Endothelial cell (in vitro differentiated cells): ENCODE measurements around the gene PRR11. TPM values are rescaled to one million over a fixed set of nuclear protein-coding genes. Genes with fewer than 3 reads are reported as not detected.

ENCODE experiments used
- DNase-seq: peaks from one replicate; pipeline ENCODE4 v3.0.0; 2021; ENCODE audit warnings: low spot score
- H3K27ac Mint-ChIP-seq: one replicate; pipeline ENCODE4 v1.8.0; 2021; ENCODE audit warnings: mixed read lengths, inconsistent platforms; ENCODE audit not compliant: unreplicated experiment
- H3K27me3 Mint-ChIP-seq: one replicate; pipeline ENCODE4 v1.8.0; 2021; ENCODE audit warnings: mild to moderate bottlenecking, moderate library complexity, mixed read lengths, inconsistent platforms; ENCODE audit not compliant: unreplicated experiment
- H3K36me3 Mint-ChIP-seq: one replicate; pipeline ENCODE4 v1.8.0; 2021; ENCODE audit warnings: mild to moderate bottlenecking, low read depth, mixed read lengths, inconsistent platforms; ENCODE audit not compliant: unreplicated experiment
- H3K4me1 Mint-ChIP-seq: one replicate; pipeline ENCODE4 v1.8.0; 2021; ENCODE audit warnings: mild to moderate bottlenecking, mixed read lengths, inconsistent platforms; ENCODE audit not compliant: unreplicated experiment
- H3K4me3 Mint-ChIP-seq: one replicate; pipeline ENCODE4 v1.8.0; 2021; ENCODE audit warnings: mild to moderate bottlenecking, mixed read lengths, inconsistent platforms; ENCODE audit not compliant: unreplicated experiment
- H3K9me3 Mint-ChIP-seq: one replicate; pipeline ENCODE4 v1.8.0; 2021; ENCODE audit warnings: mixed read lengths, inconsistent platforms; ENCODE audit not compliant: unreplicated experiment
- total RNA-seq: library from RNA; stranded (reverse); fragmentation: NEBNext Ultra II Directional; extraction: Animal tissue kit (Norgen Biotek cat#: 25700); gene quantifications from one replicate; pipeline ENCODE4 v1.2.1, GENCODE V29; 2021; ENCODE audit not compliant: unreplicated experiment
- TF ChIP-seq, protein P1 (sequence below): fragments of 200-600 bp; sonication (generic); IDR thresholded peaks from one replicate; pipeline ENCODE4 v1.5.0; 2021; ENCODE audit warnings: antibody characterized with exemption; ENCODE audit not compliant: unreplicated experiment

Gene PRR11
- total RNA-seq, 1 donor from 2014 or later: 16.0 TPM

DNA sequence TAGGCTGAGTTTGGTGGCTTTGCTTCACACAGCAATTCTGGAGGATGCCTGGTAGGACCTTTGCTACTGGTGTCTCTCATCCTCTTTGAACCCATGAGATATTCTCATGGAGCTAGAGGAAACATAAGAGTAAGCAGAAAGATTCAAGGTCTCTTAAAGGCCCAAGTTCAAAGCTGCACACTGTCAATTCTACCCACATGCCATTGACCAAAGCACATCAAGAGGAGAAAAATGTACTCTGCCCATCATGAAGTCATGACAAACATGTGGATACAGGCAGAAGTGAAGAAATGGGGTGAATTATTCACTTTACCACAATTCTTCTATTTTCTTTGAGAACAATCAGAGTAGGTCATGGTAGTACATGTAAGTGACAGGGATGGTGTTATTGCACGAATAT, 13.7 kb upstream of the PRR11 start:
- TF ChIP-seq, protein P1, sequence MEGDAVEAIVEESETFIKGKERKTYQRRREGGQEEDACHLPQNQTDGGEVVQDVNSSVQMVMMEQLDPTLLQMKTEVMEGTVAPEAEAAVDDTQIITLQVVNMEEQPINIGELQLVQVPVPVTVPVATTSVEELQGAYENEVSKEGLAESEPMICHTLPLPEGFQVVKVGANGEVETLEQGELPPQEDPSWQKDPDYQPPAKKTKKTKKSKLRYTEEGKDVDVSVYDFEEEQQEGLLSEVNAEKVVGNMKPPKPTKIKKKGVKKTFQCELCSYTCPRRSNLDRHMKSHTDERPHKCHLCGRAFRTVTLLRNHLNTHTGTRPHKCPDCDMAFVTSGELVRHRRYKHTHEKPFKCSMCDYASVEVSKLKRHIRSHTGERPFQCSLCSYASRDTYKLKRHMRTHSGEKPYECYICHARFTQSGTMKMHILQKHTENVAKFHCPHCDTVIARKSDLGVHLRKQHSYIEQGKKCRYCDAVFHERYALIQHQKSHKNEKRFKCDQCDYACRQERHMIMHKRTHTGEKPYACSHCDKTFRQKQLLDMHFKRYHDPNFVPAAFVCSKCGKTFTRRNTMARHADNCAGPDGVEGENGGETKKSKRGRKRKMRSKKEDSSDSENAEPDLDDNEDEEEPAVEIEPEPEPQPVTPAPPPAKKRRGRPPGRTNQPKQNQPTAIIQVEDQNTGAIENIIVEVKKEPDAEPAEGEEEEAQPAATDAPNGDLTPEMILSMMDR: no peak
- H3K4me3 Mint-ChIP-seq: no peak overlapping the region
- no peaks in the 10 kb centered on the region for H3K9me3 Mint-ChIP-seq
- no peaks in the 10 kb centered on the region for H3K27me3 Mint-ChIP-seq
- H3K27ac Mint-ChIP-seq: no peak overlapping the region
- no peaks in the 10 kb centered on the region for H3K4me1 Mint-ChIP-seq
- no peak for DNase-seq
- H3K36me3 Mint-ChIP-seq: no peaks in the 10 kb centered on the region

DNA sequence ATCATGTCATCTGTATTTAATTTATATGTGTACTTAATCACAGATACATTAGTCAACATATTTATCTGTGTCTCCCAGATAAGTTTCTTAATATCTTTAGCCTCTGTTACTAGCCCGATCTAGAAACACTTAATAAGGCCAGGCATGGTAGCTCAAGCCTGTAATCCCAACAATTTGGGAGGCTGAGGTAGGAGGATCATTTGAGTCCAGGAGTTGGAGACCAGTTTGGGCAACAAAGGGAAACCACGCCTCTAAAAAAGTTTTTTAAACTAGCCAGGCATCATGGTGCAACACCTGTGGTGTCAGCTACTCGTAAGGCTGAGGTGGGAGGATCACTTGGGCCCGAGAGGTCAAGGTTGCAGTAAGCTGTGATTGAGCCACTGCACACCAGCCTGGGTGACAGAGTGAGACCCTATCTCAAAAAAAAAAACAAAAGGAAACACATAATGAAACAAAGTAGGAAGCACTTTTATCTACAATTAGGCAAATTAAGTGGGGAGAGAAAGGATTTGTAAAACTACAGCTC, 9.9 kb upstream of the PRR11 start:
- TF ChIP-seq, protein P1: no peak
- H3K27me3 Mint-ChIP-seq: no peaks in the 10 kb centered on the region
- H3K4me3 Mint-ChIP-seq: no peak overlapping the region
- H3K36me3 Mint-ChIP-seq: no peaks in the 10 kb centered on the region
- no peaks in the 10 kb centered on the region for H3K9me3 Mint-ChIP-seq
- H3K27ac Mint-ChIP-seq: no peak overlapping the region
- no peaks in the 10 kb centered on the region for H3K4me1 Mint-ChIP-seq
- DNase-seq: no peak

DNA sequence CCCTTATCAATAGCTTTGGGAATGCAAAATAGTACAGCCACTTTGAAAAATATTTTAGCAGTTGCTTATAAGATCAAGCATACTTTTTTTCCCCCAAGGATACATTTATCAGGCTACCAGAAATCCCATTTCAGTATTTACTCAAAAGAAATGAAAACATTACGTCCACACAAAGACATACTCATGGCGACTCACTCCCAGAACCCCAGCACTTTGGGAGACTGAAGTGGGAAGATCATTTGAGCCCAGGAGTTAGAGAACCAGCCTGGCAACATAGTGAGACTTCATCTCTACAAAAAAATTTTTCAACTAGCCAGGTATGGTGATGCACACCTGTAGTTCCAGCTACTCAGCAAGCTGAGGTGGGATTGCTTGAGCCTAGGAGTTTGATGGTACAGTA, 6.5 kb upstream of the PRR11 start:
- Mint-ChIP-seq H3K27ac (no peak overlapping the region), H3K4me1 (peaks cover 6% of the 10 kb centered on the region), H3K36me3 (no peaks in the 10 kb centered on the region), H3K27me3 (no peaks in the 10 kb centered on the region), H3K4me3 (no peak overlapping the region), H3K9me3 (no peaks in the 10 kb centered on the region)
- TF ChIP-seq, protein P1: no peak
- no peak for DNase-seq

DNA sequence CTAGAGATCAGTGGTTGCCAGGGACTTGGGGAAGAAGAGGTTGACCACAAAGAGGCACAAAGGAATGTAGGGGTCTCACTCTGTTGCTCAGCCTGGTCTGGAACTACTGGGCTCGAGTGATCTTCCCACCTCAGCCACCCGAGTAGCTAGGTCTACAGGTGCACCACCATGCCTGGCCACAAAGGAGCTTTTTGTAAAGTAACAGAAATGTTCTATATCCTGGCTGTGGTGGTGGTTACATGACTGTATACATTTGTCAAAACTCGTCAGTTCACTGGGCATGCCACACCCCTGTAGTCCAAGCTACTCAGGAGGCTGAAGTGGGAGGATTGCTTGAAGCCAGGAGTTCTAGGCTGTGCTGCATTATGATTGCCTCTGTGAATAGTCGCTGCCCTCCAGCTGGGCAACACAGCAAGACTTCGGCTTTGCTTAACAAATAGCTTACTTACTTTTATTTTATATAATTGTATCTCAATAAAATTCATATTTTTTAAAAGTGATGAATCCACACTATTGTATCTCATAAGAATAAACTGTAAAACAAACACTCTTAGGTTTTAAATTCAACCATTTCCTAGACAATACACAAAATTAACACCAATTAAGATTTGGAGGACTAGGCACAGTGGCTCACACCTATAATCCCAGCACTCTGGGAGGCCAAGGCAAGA, 5.6 kb upstream of the PRR11 start:
- no peak for DNase-seq
- no peaks in the 10 kb centered on the region for H3K9me3 Mint-ChIP-seq
- H3K27me3 Mint-ChIP-seq: no peaks in the 10 kb centered on the region
- H3K4me1 Mint-ChIP-seq: peaks cover 6% of the 10 kb centered on the region
- no peak overlapping the region for H3K4me3 Mint-ChIP-seq
- H3K36me3 Mint-ChIP-seq: no peaks in the 10 kb centered on the region
- TF ChIP-seq, protein P1: no peak
- H3K27ac Mint-ChIP-seq: no peak overlapping the region

DNA sequence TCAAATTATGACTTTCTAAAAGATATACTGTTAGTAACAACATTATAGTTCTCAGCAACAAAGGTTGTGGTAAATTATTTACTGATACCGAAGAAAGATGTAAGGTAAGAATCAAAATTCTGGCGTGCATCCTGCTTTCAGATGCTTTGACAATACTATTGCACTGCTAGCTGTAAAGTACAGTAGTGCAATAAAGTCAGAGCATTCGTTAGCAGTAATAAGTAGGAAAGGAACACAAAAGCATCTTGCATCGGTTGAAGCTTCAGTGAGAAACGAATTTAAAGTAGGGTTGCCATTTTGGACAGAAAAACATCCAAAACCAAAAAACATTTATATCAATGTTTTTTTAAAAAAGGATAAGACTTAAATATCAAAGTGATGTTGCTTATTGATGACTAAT, 4.5 kb upstream of the PRR11 start:
- H3K9me3 Mint-ChIP-seq: no peaks in the 10 kb centered on the region
- no peaks in the 10 kb centered on the region for H3K27me3 Mint-ChIP-seq
- TF ChIP-seq, protein P1: no peak
- H3K4me1 Mint-ChIP-seq: peaks cover 6% of the 10 kb centered on the region
- no peaks in the 10 kb centered on the region for H3K36me3 Mint-ChIP-seq
- DNase-seq: no peak
- no peak overlapping the region for H3K4me3 Mint-ChIP-seq
- H3K27ac Mint-ChIP-seq: no peak overlapping the region
